ENCODE results near the gene CACNA1B.

The CACNA1B gene

GRCh38 chr9:137959641-137960411, 82.2 kb downstream of the CACNA1B start:
- DNase-seq (ENCODE audit: low read depth) = no peak
- Histone ChIP-seq H3K9me3 (ENCODE audit: control insufficient read depth, low read length) (peaks cover 15% of the 10 kb centered on the region), H3K4me3 (ENCODE audit: low read length) (no peak overlapping the region), H3K9ac (ENCODE audit: low read length) (no peak overlapping the region), H3K4me1 (ENCODE audit: control insufficient read depth, insufficient read depth, low read length) (no peaks in the 10 kb centered on the region), H3K36me3 (ENCODE audit: control insufficient read depth, insufficient read depth, low read length, severe bottlenecking) (no peaks in the 10 kb centered on the region), H3K27me3 (replicated peaks; ENCODE audit: control insufficient read depth, insufficient read depth, low read length) (no peaks in the 10 kb centered on the region)

GRCh38 chr9:137960496-137960895, 82.9 kb downstream of the CACNA1B start:
- no peak overlapping the region for H3K9ac ChIP-seq (ENCODE audit: low read length)
- no peak overlapping the region for H3K4me3 ChIP-seq (ENCODE audit: low read length)
- peaks cover 15% of the 10 kb centered on the region for H3K9me3 ChIP-seq (ENCODE audit: control insufficient read depth, low read length)
- H3K27me3 ChIP-seq (replicated peaks; ENCODE audit: control insufficient read depth, insufficient read depth, low read length) = no peaks in the 10 kb centered on the region
- H3K4me1 ChIP-seq (ENCODE audit: control insufficient read depth, insufficient read depth, low read length) = no peaks in the 10 kb centered on the region
- DNase-seq (ENCODE audit: low read depth) = no peak
- no peaks in the 10 kb centered on the region for H3K36me3 ChIP-seq (ENCODE audit: control insufficient read depth, insufficient read depth, low read length, severe bottlenecking)

GRCh38 chr9:137963525-137963924, 85.9 kb downstream of the CACNA1B start:
- H3K4me1 ChIP-seq (ENCODE audit: control insufficient read depth, insufficient read depth, low read length) = no peaks in the 10 kb centered on the region
- H3K9me3 ChIP-seq (ENCODE audit: control insufficient read depth, low read length) = peaks cover 15% of the 10 kb centered on the region
- H3K9ac ChIP-seq (ENCODE audit: low read length) = no peak overlapping the region
- no peak for DNase-seq (ENCODE audit: low read depth)
- H3K27me3 ChIP-seq (replicated peaks; ENCODE audit: control insufficient read depth, insufficient read depth, low read length) = peaks cover 13% of the 10 kb centered on the region
- H3K4me3 ChIP-seq (ENCODE audit: low read length) = no peak overlapping the region
- no peaks in the 10 kb centered on the region for H3K36me3 ChIP-seq (ENCODE audit: control insufficient read depth, insufficient read depth, low read length, severe bottlenecking)

GRCh38 chr9:137965177-137965795, 87.7 kb downstream of the CACNA1B start:
- no peak overlapping the region for H3K9ac ChIP-seq (ENCODE audit: low read length)
- H3K27me3 ChIP-seq (replicated peaks; ENCODE audit: control insufficient read depth, insufficient read depth, low read length) = peaks cover 22% of the 10 kb centered on the region
- peaks cover 15% of the 10 kb centered on the region for H3K9me3 ChIP-seq (ENCODE audit: control insufficient read depth, low read length)
- no peaks in the 10 kb centered on the region for H3K36me3 ChIP-seq (ENCODE audit: control insufficient read depth, insufficient read depth, low read length, severe bottlenecking)
- H3K4me3 ChIP-seq (ENCODE audit: low read length) = no peak overlapping the region
- no peak for DNase-seq (ENCODE audit: low read depth)
- no peaks in the 10 kb centered on the region for H3K4me1 ChIP-seq (ENCODE audit: control insufficient read depth, insufficient read depth, low read length)

- H3K27me3 ChIP-seq (replicated peaks; ENCODE audit: control insufficient read depth, insufficient read depth, low read length) = peaks cover 24% of the 10 kb centered on the region
- H3K9ac ChIP-seq (ENCODE audit: low read length) = no peak overlapping the region
- DNase-seq (ENCODE audit: low read depth) = no peak
- no peaks in the 10 kb centered on the region for H3K4me1 ChIP-seq (ENCODE audit: control insufficient read depth, insufficient read depth, low read length)
- no peak overlapping the region for H3K4me3 ChIP-seq (ENCODE audit: low read length)
- H3K36me3 ChIP-seq (ENCODE audit: control insufficient read depth, insufficient read depth, low read length, severe bottlenecking) = no peaks in the 10 kb centered on the region
- peaks cover 10% of the 10 kb centered on the region for H3K9me3 ChIP-seq (ENCODE audit: control insufficient read depth, low read length)
Measured at GRCh38 chr9:137967280-137967953, 89.8 kb downstream of the CACNA1B start.

GRCh38 chr9:137968235-137968634, 90.7 kb downstream of the CACNA1B start:
- H3K27me3 ChIP-seq (replicated peaks; ENCODE audit: control insufficient read depth, insufficient read depth, low read length) = peaks cover 29% of the 10 kb centered on the region
- DNase-seq (ENCODE audit: low read depth) = no peak

GRCh38 chr9:137969008-137969407, 91.4 kb downstream of the CACNA1B start:
- H3K4me3 ChIP-seq (ENCODE audit: low read length) = no peak overlapping the region
- no peaks in the 10 kb centered on the region for H3K4me1 ChIP-seq (ENCODE audit: control insufficient read depth, insufficient read depth, low read length)
- H3K27me3 ChIP-seq (replicated peaks; ENCODE audit: control insufficient read depth, insufficient read depth, low read length) = peaks cover 32% of the 10 kb centered on the region
- H3K36me3 ChIP-seq (ENCODE audit: control insufficient read depth, insufficient read depth, low read length, severe bottlenecking) = no peaks in the 10 kb centered on the region
- DNase-seq (ENCODE audit: low read depth) = no peak
- no peaks in the 10 kb centered on the region for H3K9me3 ChIP-seq (ENCODE audit: control insufficient read depth, low read length)
- H3K9ac ChIP-seq (ENCODE audit: low read length) = no peak overlapping the region

More at GRCh38 chr9:137968235-137968634, 90.7 kb downstream of the CACNA1B start:
- Histone ChIP-seq H3K4me1 (ENCODE audit: control insufficient read depth, insufficient read depth, low read length) (no peaks in the 10 kb centered on the region), H3K4me3 (ENCODE audit: low read length) (no peak overlapping the region), H3K36me3 (ENCODE audit: control insufficient read depth, insufficient read depth, low read length, severe bottlenecking) (no peaks in the 10 kb centered on the region), H3K9me3 (ENCODE audit: control insufficient read depth, low read length) (peaks cover 3% of the 10 kb centered on the region), H3K9ac (ENCODE audit: low read length) (no peak overlapping the region)

- no peaks in the 10 kb centered on the region for H3K9me3 ChIP-seq (ENCODE audit: control insufficient read depth, low read length)
- no peaks in the 10 kb centered on the region for H3K36me3 ChIP-seq (ENCODE audit: control insufficient read depth, insufficient read depth, low read length, severe bottlenecking)
- no peak overlapping the region for H3K9ac ChIP-seq (ENCODE audit: low read length)
- H3K27me3 ChIP-seq (replicated peaks; ENCODE audit: control insufficient read depth, insufficient read depth, low read length) = peaks cover 32% of the 10 kb centered on the region
- no peak overlapping the region for H3K4me3 ChIP-seq (ENCODE audit: low read length)
- H3K4me1 ChIP-seq (ENCODE audit: control insufficient read depth, insufficient read depth, low read length) = no peaks in the 10 kb centered on the region
- no peak for DNase-seq (ENCODE audit: low read depth)
Measured at GRCh38 chr9:137969685-137970084, 92.1 kb downstream of the CACNA1B start.

- no peak for DNase-seq (ENCODE audit: low read depth)
- Histone ChIP-seq H3K36me3 (ENCODE audit: control insufficient read depth, insufficient read depth, low read length, severe bottlenecking) (no peaks in the 10 kb centered on the region), H3K9ac (ENCODE audit: low read length) (no peak overlapping the region)
Measured at GRCh38 chr9:137970098-137970497, 92.5 kb downstream of the CACNA1B start.

GRCh38 chr9:137970686-137971476, 93.3 kb downstream of the CACNA1B start:
- peaks cover 32% of the 10 kb centered on the region for H3K27me3 ChIP-seq (replicated peaks; ENCODE audit: control insufficient read depth, insufficient read depth, low read length)
- DNase-seq (ENCODE audit: low read depth) = no peak
- H3K9me3 ChIP-seq (ENCODE audit: control insufficient read depth, low read length) = no peaks in the 10 kb centered on the region
- H3K4me1 ChIP-seq (ENCODE audit: control insufficient read depth, insufficient read depth, low read length) = no peaks in the 10 kb centered on the region
- no peaks in the 10 kb centered on the region for H3K36me3 ChIP-seq (ENCODE audit: control insufficient read depth, insufficient read depth, low read length, severe bottlenecking)
- no peak overlapping the region for H3K4me3 ChIP-seq (ENCODE audit: low read length)
- no peak overlapping the region for H3K9ac ChIP-seq (ENCODE audit: low read length)

More at GRCh38 chr9:137970098-137970497, 92.5 kb downstream of the CACNA1B start:
- Histone ChIP-seq H3K4me1 (ENCODE audit: control insufficient read depth, insufficient read depth, low read length) (no peaks in the 10 kb centered on the region), H3K9me3 (ENCODE audit: control insufficient read depth, low read length) (no peaks in the 10 kb centered on the region), H3K27me3 (replicated peaks; ENCODE audit: control insufficient read depth, insufficient read depth, low read length) (peaks cover 32% of the 10 kb centered on the region), H3K4me3 (ENCODE audit: low read length) (no peak overlapping the region)
